WTC11 (cell line): ENCODE data around the gene RNF103. TPM values are rescaled to one million over a fixed set of nuclear protein-coding genes. Genes with fewer than 3 reads are reported as not detected.
A peak's percentile ranks its signal among the peaks of the same experiment; 100 is the strongest.

Source experiments
- ATAC-seq: fragments of 200-7000 bp; cut with Tn5 transposase; 2 replicates; pipeline ENCODE4 v1.10.0; 2021; ENCODE audit warnings: mild to moderate bottlenecking, moderate library complexity
- CTCF ChIA-PET: fragments of 300-600 bp; sonication (Branson Sonifier 250); formaldehyde crosslinking; loops from one replicate; lab custom pipeline; 2021; ENCODE audit warnings: antibody characterized with exemption; lab: Charles Lee
- POLR2A ChIA-PET: fragments of 350-600 bp; sonication (Branson Sonifier 250); formaldehyde crosslinking; loops from one replicate; lab custom pipeline; 2021; ENCODE audit warnings: antibody characterized with exemption; lab: Charles Lee
- DNase-seq: peaks from one replicate; pipeline ENCODE4 v3.0.0; 2021; ENCODE audit warnings: low spot score
- H3K27ac Mint-ChIP-seq: 2 replicates; pipeline ENCODE4 v1.8.0; 2021; ENCODE audit warnings: mixed read lengths
- H3K27me3 Mint-ChIP-seq: 2 replicates; pipeline ENCODE4 v1.8.0; 2021; ENCODE audit warnings: low read depth, mild to moderate bottlenecking, moderate library complexity, mixed read lengths
- H3K36me3 Mint-ChIP-seq: 2 replicates; pipeline ENCODE4 v1.8.0; 2021; ENCODE audit warnings: mixed read lengths
- H3K4me1 Mint-ChIP-seq: 2 replicates; pipeline ENCODE4 v1.8.0; 2022; ENCODE audit warnings: mixed read lengths
- H3K4me3 Mint-ChIP-seq: 2 replicates; pipeline ENCODE4 v1.8.0; 2021; ENCODE audit warnings: mild to moderate bottlenecking, moderate library complexity, mixed read lengths
- H3K9me3 Mint-ChIP-seq: 2 replicates; pipeline ENCODE4 v1.8.0; 2021; ENCODE audit warnings: mixed read lengths
- CREM ChIP-seq: sonication (generic); formaldehyde crosslinking; IDR thresholded peaks from 2 replicates; pipeline ENCODE4 v1.8.1; 2022; ENCODE audit warnings: mild to moderate bottlenecking, missing genetic modification reagents, moderate library complexity
- HMGA2 ChIP-seq: fragments of 250-450 bp; sonication (Bioruptor Pico); IDR thresholded peaks from 2 replicates; pipeline ENCODE4 v1.4.0; 2021; ENCODE audit warnings: mild to moderate bottlenecking, moderate library complexity
- HMGXB4 ChIP-seq: sonication (generic); formaldehyde crosslinking; IDR thresholded peaks from 2 replicates; pipeline ENCODE4 v1.8.1; 2023; ENCODE audit warnings: mild to moderate bottlenecking, moderate library complexity, missing genetic modification reagents
- JAZF1 ChIP-seq: fragments of 250-450 bp; sonication (Bioruptor Pico); IDR thresholded peaks from 2 replicates; pipeline ENCODE4 v1.9.0; 2021; ENCODE audit warnings: moderate library complexity, mild to moderate bottlenecking, inconsistent platforms
- MXD4 ChIP-seq: fragments of 250-450 bp; sonication (Bioruptor Pico); IDR thresholded peaks from 2 replicates; pipeline ENCODE4 v1.8.0; 2021; ENCODE audit warnings: mild to moderate bottlenecking, moderate library complexity, borderline replicate concordance
- NFE2L1 ChIP-seq: sonication (generic); formaldehyde crosslinking; IDR thresholded peaks from 2 replicates; pipeline ENCODE4 v1.8.1; 2023; ENCODE audit warnings: missing genetic modification reagents
- NR3C1 ChIP-seq: sonication (generic); formaldehyde crosslinking; conservative IDR thresholded peaks from 2 replicates; pipeline ENCODE4 v1.8.1; 2023; ENCODE audit warnings: low read depth, mild to moderate bottlenecking, missing genetic modification reagents
- PRDM15 ChIP-seq: sonication (generic); formaldehyde crosslinking; IDR thresholded peaks from 2 replicates; pipeline ENCODE4 v1.8.0; 2022; ENCODE audit warnings: missing genetic modification reagents
- SMAD3 ChIP-seq: sonication (generic); formaldehyde crosslinking; IDR thresholded peaks from 2 replicates; pipeline ENCODE4 v1.8.0; 2022; ENCODE audit warnings: missing genetic modification reagents, mild to moderate bottlenecking, borderline replicate concordance
- TP53 ChIP-seq: sonication (generic); formaldehyde crosslinking; IDR thresholded peaks from 2 replicates; pipeline ENCODE4 v1.8.1; 2023; ENCODE audit warnings: mild to moderate bottlenecking, missing genetic modification reagents
- ZNF219 ChIP-seq: sonication (generic); formaldehyde crosslinking; IDR thresholded peaks from 2 replicates; pipeline ENCODE4 v1.8.0; 2023; ENCODE audit warnings: missing genetic modification reagents, mild to moderate bottlenecking, borderline replicate concordance
- ZNF263 ChIP-seq: sonication (generic); formaldehyde crosslinking; IDR thresholded peaks from 2 replicates; pipeline ENCODE4 v1.8.1; 2022; ENCODE audit warnings: low read depth, mild to moderate bottlenecking, moderate library complexity, missing genetic modification reagents
- ZNF416 ChIP-seq: fragments of 250-450 bp; sonication (Bioruptor Pico); IDR thresholded peaks from 2 replicates; pipeline ENCODE4 v1.9.0; 2021; ENCODE audit warnings: mild to moderate bottlenecking, inconsistent platforms
- ZNF425 ChIP-seq: fragments of 250-450 bp; sonication (Bioruptor Pico); conservative IDR thresholded peaks from 2 replicates; pipeline ENCODE4 v1.9.0; 2021; ENCODE audit warnings: mild to moderate bottlenecking
- ZNF532 ChIP-seq: fragments of 250-450 bp; sonication (Bioruptor Pico); IDR thresholded peaks from 2 replicates; pipeline ENCODE4 v1.9.0; 2021; ENCODE audit warnings: mild to moderate bottlenecking, borderline replicate concordance
- total RNA-seq: library from RNA; stranded (reverse); gene quantifications from 3 replicates; pipeline ENCODE4 v1.2.3, GENCODE V29; 2021

Gene RNF103
- total RNA-seq, 1 experiment from 2014 or later, result 6.8 TPM

GRCh38 chr2:86610871-86611270, 12.8 kb downstream of the RNF103 start:
- Mint-ChIP-seq H3K4me1 (no peaks in the 10 kb centered on the region), H3K9me3 (no peaks in the 10 kb centered on the region), H3K4me3 (no peak overlapping the region), H3K27ac (no peak overlapping the region), H3K27me3 (no peaks in the 10 kb centered on the region), H3K36me3 (peaks cover 11% of the 10 kb centered on the region)
- DNase-seq (no peak), ATAC-seq (no peak)
- no peak for TF ChIP-seq MXD4 (CRISPR knock-in tag)
- no peak for TF ChIP-seq TP53
- no peak for TF ChIP-seq ZNF425 (CRISPR knock-in tag)
- no peak for TF ChIP-seq ZNF416
- POLR2A ChIA-PET, result no interaction called here
- CTCF ChIA-PET, result no interaction called here

- ChIA-PET CTCF (interaction anchor here (1.0 kb wide), 1 partner anchor 121 kb away, joined by 3 read pairs; no protein-coding TSS in a partner anchor), POLR2A (no interaction called here)
- no peaks in the 10 kb centered on the region for H3K4me1 Mint-ChIP-seq
- TF ChIP-seq NR3C1 (CRISPR knock-in tag) (no peak), NFE2L1 (no peak), ZNF219 (CRISPR knock-in tag) (no peak), HMGA2 (CRISPR knock-in tag) (no peak), SMAD3 (CRISPR knock-in tag) (no peak), ZNF263 (no peak), CREM (CRISPR knock-in tag) (no peak), ZNF532 (CRISPR knock-in tag) (no peak), PRDM15 (CRISPR knock-in tag) (no peak), TP53 (no peak), JAZF1 (CRISPR knock-in tag) (no peak), HMGXB4 (CRISPR knock-in tag) (no peak)
- no peak for ATAC-seq
- peaks cover 18% of the 10 kb centered on the region for H3K36me3 Mint-ChIP-seq
- H3K27me3 Mint-ChIP-seq, result no peaks in the 10 kb centered on the region
- no peaks in the 10 kb centered on the region for H3K9me3 Mint-ChIP-seq
- H3K27ac Mint-ChIP-seq, result 0 out of 2 replicates have a peak overlapping the region, but pooled peaks have one; percentile 60
- no peak for DNase-seq
- no peak overlapping the region for H3K4me3 Mint-ChIP-seq
Measured at GRCh38 chr2:86608832-86609410, 14.7 kb downstream of the RNF103 start.
